Amniotic epithelial cell (primary cell): ENCODE data around the gene GPALPP1.

ENCODE experiments used
- DNase-seq: peaks from one replicate; pipeline ENCODE4 v3.0.0-alpha.2; 2010; ENCODE audit warnings: low read depth

The GPALPP1 gene

DNA sequence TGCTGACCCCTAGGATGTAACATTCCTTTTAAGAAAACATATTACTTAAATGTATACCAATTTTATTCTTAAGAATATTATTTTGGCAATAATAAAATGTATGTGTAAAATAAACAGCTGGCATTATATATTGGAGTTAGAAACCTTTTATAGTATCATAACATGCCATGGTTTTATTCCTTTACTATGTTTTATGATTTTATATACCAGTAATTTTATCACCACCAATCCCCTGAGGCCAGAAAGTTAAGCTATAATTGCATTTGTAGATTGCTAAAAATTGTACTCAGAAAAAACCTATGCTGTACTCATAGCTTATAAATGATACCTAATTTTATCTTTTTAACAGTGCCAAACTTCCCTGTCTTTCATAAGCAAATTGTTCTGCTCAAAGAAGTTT, 17.9 kb downstream of the GPALPP1 start:
- DNase-seq = no peak

DNA sequence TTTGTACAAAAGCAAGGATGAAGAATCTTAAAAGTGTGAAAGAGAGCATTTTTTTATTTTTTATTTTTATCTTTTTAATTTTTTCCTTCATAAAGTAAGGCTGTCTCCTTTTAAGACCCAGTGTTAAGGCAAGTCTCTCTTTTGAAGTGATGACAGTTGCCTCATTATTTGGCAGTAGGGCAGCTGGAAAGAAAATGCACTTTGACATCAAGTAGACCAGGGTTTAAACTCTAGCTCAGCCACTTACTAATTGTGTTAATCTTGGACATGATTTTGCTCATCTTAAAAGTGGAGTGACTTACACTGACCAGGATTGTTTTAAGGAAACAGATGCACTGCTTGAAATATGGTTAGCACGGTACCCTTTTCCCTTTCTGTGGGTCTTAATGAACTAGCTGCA, 18.5 kb downstream of the GPALPP1 start:
- no peak for DNase-seq

DNA sequence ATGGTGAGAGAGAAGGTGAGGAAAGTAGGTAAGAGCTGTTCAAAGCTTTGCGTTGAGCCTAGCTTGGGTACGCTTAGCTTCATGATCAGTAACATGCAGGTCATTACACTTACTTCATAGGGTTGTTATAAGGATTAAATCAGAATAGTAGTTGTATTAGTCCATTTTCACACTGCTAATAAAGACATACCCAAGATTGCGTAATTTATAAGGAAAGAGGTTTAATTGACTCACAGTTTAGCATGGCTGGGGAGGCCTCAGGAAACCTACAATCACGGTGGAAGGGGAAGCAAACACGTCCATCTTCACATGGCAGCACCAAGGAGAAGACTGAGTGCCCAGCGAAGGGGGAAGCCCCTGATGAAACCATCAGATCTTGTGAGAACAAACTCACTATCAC, 21.9 kb downstream of the GPALPP1 start:
- no peak for DNase-seq

DNA sequence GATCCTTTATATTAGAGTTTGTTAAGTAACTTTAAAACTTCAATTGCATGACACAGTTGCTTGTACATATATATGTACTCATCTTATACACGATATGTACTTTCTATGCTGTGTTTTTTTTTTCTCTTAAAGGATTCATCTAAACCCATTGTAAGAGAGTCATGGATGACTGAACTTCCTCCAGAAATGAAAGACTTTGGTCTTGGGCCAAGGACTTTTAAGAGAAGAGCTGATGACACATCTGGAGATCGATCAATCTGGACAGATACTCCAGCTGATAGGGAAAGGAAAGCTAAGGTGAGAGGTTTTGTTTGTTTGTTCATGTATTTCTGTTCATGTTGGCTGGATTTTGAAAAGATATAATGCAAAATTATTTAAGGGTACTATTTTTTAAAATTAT, 26.0 kb downstream of the GPALPP1 start:
- peak; percentile 1 for DNase-seq

DNA sequence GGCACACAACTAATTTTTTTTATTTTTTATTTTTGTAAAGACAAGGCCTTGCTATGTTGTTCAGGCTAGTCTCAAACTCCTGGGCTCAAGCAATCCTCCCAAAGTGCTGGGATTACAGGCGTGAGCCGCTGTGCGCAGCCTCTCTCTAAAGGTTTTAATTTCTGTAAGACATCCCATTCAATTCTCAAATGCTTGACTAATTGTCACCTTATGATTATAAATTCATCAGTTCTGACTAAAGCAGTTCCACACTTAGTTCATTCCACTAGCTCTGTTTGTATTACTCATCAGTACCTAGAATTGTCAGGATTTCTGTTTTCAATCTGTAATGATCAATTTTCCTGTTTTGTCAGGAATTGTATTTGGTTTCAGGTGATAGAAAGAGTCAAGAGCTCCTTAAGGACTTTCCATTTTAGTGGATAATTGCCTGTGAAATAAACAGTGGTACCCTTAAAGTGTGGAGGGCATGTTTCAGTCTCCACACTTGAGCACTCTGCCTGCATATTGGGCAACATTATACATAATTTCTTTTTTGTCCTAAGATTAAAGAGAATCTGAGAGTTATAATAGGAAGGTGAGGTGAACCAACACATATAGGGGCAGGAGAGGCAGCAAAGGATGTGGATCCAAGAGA, 27.6 kb downstream of the GPALPP1 start:
- no peak for DNase-seq

DNA sequence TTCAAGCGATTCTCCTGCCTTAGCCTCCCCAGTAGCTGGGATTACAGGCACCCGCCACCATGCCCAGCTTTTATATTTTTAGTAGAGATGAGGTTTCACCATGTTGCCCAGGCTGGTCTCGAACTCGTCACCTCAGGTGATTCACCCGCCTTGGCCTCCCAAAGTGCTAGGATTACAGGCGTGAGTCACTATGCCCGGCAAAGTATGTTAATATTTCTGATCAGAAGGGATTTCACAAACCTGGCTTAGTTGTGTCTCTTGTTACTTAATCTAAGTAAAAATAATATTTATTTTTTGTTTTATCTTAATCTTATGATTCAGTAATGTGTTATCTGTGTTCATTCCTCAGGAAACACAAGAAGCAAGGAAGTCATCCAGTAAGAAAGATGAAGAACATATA, 30.6 kb downstream of the GPALPP1 start:
- peak; percentile 86 for DNase-seq

DNA sequence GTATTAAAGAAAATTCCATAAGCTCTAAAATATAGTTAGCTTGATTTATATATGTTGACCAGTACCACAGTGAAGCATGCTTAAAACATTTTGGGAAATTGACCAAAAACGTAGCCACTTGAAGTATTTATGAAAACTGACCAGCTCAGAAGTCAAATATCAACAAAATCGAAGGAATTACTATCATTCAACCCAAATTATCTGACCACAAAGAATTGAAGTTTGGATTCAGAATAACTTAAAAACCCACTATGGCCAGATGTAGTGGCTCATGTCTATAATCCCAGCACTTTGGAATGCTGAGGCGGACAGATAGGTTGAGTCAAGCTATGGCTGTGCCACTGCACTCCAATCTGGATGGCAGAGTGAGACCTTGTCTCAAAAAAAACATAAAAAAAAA, 31.9 kb downstream of the GPALPP1 start:
- DNase-seq = peak; percentile 15

DNA sequence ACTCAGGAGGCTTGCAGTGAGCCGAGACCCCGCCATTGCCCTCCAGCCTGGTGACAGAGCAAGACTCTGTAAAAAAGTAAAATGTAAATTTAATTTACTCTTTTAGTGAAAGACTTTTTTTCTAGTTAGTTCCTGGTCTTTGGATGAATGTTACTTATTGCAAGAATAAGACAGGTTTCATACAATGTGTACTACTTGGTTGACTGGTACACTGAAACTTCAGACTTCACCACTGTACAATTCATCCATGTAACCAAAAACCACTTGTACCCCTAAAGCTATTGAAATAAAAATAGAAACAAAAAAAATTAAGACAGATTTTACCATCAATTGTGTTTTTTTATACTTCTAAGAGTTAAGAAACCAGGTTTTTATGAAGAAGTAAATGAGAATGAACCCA, 35.5 kb downstream of the GPALPP1 start:
- no peak for DNase-seq

DNA sequence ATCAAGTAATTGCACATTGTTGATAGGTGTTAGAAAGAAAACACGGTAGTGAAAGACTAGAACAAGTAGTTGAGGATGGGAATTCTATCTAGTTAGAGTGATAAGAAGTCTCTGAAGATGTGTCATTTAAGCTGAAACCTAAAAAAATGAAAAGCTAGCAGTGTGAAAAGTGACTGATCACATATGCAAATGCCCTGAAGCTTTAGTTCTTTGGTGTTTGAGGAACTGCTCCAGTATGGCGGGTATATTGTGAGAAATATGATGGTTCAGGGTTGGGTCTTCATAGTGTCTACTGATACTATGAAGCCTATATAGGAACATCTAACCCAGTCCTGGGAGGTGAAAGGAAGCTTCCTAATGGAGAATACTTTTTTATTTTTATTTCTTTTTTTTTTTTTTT, 45.0 kb downstream of the GPALPP1 start:
- DNase-seq = no peak

DNA sequence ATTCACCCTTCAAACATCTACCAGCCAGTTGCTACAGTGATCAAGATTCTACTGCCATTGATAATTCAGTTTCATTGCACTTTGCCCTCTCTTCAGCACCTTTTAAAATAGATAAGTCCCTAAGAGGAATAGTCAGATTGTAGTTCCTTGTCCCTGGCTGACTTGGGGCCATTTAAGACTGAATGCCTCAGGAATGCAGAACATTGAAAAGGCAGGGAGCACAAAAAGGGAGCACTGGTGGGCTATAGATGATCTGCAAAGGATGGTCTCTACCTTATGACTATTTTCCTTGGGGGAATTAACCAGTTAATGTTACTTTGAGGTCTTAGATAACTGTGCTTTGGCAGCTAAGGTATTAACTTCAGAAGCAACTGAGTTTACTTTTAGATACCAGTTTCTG, 46.9 kb downstream of the GPALPP1 start:
- no peak for DNase-seq

DNA sequence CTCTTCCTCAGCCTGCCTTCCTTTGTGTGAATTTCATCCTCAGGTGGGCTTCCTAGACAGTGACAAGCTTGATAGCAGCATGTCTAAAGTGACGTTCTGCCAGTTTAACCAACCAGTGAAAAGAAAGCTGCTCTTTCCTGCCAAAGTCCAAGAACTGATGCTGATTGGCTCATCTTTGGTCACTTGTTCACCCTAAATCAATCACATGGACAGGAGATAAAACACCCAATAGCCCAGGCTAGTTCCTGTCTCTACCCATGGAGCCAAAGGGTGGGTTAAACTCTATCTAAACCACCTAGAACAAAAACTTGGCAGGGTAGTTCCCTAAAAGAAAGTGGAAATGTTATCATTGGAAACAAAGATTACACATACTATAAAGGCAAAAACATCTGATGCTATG, 50.8 kb downstream of the GPALPP1 start:
- no peak for DNase-seq

DNA sequence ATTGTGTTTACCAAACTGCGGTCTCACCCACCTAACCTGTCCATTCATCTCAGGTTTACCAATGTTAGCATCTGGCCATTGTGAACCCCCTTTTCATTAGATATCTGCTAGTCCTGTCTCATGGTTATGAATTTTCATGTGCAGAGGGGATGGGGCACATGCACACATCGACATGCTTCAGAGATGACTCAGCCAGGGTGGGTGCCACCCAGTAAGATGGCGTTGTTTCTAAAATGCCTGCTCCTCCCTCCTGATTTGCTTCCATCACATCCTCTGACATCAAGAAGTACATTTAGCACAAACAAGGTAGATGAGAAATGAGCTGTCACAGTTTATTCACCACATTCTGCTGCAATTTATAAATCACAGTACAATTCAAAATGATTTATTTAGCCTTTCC, 51.3 kb downstream of the GPALPP1 start:
- DNase-seq = peak; percentile 30

DNA sequence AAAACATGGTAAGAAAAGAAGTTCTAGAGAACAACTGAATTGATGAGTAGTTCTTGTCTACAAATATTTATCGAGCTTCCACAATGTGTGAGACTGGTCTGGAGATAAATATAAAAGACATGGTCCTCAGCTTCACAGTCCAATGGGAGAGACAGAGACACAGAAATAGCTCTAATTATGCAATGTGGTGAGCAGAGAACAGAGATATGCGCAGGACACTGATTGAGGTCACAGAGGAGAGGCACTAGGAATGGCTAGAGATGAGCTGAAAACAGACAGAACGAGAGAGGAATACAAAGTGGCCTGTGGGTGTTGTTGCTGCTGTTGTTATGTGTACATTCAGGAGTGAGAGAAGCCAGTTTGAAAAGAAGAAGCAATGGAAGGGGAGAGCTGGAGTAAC, 53.2 kb downstream of the GPALPP1 start:
- DNase-seq = peak; percentile 60

DNA sequence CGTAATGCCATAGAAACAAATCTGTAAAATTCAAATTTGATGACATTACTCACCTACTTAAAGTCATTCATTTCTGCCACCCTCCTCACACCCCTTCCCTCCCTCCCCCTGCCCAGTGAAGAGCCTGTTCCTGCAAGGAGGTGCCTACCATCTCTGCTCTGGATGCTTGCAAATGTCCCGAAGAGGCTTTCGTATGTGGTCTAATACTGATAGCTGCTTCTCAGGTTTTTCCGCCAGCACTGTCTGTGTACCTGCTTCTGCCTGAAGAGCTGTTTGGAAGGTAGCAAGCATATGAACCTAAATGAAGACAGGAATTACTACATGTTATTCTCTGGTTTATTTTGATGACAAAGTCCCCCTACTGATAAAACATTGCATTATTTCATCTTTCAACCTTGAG, 57.1 kb downstream of the GPALPP1 start:
- DNase-seq = no peak

DNA sequence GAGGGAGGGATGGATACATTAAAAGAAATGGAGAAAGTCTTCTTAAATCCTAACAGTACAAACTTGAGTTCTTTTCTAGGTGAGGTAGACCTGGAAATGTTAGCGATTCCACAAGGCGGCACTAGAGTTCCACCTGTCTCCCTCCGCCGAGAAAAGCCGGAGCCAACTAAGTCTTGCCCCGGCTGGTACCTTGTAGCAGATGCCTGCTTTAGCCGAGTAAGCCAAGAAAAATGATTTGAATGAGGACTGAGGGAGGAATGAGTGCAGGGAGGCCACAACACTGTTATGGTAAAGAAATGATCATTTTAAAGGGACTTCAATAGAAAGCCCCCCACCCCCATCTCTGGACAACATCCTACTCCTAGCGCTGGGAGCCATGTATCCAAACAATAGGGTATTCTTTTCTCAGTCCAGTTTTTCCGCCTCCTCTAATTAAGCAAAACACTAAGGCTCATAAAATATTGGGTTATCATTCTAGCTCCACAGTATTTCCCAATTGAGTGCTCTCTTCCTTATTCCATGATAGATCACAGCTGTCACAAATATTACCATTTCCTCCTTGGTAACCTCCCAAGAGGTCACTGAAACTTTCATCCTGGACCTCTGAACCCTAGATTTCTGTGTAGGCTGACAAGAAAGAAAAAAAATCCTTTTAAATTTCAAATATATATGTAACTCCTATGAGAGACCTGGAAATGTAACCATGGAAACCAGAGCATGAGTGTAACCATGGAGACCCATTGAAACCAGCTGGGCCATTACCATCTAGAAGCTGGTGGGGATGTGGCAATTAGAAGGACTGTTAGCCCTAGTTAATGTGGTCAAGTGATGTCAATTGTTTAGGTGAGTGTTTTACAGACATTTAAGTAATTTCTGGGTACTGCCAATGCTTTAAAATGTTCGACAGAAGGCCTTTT, 58.3 kb downstream of the GPALPP1 start:
- peak; percentile 75 for DNase-seq

DNA sequence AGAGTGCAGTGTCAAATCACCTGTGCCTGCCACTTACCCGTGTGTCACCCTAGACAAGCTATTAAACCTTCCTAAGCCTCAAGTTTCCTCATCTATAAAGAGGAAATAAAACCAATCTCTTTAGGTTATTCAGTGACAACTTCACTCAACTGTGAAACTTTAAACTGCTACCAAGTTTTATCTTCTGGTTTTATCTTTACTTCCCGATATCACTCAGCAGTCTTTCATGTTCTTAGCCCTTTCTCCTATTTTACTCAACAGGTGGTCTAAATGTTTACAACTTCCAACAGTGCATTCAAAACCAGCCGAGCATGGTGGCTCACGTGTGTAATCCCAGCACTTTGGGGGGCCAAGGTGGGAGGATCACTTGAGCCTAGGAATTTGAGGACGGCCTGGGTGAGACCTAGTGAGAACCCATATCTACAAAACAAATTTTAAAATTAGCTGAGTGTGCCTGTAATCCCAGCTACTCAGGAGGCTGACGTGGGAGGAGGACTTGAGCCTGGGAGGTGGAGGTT, 59.6 kb downstream of the GPALPP1 start:
- no peak for DNase-seq

DNA sequence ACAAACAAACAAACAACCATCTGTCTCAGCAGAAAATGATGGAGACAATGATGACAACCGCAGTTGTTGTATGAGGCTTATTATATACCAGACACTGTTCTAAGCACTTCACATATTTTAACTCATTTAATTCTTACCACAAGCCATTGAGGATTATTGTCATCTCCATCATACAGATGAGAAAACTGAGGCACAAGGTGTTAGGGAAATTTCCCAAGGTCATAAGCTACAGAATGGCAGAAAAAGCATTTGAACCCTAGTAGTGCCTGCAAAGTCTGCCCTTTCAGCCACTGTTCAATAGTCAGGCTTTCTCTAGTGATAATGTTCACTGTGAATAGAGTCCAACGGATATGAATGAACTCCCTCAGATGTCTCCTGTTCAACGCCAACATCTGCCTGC, 60.1 kb downstream of the GPALPP1 start:
- no peak for DNase-seq

DNA sequence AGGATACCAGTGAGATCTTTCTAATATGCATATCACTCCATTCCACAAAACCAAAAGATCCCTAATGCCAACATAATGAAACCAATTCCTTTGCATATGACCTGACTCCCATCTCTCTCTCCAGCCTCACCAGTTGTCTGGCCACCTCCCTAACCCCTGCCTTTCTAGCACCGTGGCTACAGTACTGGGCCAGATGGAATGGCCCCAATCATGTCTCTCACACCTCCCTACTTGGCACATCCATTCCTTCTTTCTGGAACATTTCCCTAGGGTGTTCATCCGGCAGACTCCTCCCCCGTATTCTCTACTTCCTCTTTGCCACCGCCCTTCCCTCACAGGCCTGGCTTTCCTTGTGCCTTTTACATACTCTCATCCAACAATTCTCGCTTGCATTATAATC, 62.0 kb downstream of the GPALPP1 start:
- DNase-seq = no peak

DNA sequence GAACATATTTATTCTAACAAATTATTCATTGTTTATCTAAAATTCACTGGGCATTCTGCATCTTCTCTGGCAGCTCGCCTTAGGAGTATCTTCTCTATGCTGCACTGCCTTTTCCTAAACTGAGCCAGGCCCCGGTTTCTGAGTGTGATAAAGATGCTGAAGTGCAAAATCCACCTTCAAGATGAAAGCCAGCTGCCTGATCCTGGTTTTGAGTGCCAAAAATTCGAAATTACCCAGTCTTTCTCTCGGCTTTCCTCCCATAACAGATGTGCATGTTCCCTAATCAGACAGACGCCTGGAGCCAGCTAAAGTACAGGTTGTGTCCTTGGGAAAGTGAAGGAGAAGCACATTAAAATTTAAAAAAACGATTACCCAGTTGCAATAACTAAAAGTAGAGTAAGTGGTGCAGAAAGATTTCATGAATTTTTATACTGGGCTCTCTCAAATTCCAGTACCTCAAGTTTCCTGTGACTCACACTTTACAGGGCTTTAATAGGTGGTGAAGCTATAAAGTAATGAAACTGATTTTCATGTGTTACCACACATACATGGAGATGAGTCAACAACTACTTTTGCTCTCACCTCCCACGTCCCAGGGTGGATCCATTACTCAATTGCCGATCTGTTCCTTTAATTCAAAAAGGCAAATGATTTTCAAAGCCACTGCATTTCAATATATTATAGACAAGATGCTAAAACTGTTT, 66.0 kb downstream of the GPALPP1 start:
- DNase-seq = peak; percentile 93

DNA sequence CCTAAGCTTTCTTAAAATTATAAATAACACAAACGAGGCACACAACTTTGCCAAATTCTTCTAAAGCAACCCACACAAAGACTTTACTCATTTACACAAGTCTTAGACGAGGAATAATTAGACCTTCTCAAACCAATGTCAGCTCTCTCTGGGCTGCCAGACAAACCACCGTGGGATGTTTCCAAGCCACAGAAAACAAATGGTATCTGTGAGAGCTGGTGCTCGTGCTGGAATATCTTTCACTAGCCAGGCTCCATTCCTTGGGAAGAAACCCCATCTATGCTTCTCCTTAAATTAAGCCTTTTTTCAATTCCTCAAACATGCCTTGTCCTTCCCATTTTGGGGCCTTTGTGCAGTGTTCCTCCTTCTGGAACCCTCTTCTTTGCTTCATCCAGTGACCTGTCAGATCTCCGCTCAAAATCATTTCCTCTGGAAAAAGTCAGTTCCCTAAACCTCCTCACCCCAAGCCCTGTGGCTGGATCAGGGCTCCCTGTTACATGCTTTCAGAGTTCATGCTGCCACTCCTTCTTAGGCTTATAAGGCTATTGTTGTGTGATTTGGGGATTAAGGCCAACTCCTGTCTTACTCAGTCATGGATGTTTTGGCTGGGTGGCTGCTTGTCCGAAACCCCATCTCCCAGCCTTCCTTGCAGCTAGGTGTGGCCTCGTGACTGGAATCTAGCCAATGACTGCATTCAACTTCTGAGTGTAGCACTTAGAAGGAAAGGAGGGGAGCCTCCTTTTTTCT, 66.7 kb downstream of the GPALPP1 start:
- peak; percentile 76 for DNase-seq

DNA sequence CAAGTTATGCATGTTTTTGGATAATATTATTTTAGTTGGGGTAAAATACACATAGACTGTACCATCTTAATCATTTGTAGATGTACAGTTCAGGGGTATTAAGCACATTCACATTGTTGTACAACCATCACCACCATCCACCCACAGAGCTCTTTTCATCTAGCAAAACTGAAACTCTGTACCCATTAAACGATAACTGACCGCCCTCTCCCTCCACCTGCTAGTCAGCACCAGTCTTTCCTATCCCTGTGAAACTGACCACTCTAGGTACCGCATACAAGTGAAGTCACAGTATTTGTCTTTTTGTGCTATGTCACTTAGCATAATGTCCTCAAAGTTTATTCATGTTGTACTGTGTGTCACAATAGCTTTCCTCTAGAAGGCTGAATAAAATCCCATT, 70.7 kb downstream of the GPALPP1 start:
- DNase-seq = no peak

DNA sequence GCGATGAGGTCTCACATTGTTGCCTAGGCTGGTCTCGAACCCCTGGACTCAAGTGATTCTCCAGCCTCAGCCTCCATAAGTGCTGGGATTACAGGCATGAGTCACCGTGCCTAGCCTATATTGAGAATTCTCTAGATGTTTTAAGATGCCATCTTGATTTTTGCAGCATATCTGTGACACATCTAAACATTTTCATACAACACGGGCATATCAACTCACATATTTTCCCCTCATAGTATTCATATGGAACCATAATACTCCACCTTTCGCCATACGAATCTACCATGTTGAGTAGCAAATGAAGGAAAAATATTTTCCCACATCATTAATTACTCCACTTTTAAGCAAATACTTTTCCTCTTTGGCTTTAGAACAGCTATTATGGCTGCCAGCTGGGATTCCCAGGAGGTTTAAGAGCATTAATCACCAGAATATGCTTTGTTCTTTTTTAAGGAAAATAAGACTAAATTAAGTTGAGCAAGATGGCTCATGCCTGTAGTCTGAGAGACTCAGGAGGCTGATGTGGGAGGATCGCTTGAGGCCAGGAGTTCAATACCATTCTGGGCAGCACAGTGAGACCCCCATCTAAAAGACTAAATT, 74.0 kb downstream of the GPALPP1 start:
- peak; percentile 67 for DNase-seq
